ENCODE results near the gene SCYGR8.
"Not testable (repeated sequence)": the region's sequence is repeated elsewhere in the genome, so short reads cannot be mapped to it uniquely, and the experiment has no call there.

SCYGR8 gene

GRCh38 chr2:227745594-227745993 is at the start of gene SCYGR8:
Gene SCYGR8 (plus strand): TSS chr2:227745894. CDS start chr2:227745894, 0 bp downstream.
- DNase-seq (ENCODE audit: low spot score): no peak

DNA sequence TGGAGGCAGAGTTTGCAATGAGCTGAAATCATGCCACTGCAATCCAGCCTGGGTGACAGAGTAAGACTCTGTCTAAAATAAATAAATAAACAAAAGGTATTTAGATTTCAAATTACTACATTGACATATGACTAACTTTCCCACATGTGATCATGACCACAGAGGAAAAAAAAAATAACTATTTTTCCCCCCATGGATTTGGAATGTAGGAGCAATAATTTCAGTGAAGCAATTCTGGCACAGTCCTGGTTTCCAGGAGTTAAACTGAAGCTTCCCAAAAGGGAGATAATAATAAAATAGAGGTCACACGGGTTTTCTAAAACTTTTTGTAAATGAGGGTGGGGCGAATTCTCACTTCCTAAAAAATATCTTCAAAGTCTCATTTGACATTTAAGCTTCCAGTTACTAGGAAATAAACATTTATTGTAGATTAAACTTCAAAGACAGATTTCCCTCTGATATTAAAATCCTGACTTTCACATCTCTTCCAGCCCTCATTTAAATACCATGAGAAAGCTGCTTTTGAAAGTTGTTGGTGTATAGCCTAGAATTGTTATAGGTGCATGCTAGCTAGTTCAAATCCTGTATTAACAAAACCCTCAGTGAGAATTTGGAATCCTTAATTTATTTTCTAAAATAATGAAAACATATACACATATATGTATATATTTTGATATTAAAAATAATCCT is 48.6 kb upstream of the SCYGR8 start:
- DNase-seq (ENCODE audit: low spot score): no peak

DNA sequence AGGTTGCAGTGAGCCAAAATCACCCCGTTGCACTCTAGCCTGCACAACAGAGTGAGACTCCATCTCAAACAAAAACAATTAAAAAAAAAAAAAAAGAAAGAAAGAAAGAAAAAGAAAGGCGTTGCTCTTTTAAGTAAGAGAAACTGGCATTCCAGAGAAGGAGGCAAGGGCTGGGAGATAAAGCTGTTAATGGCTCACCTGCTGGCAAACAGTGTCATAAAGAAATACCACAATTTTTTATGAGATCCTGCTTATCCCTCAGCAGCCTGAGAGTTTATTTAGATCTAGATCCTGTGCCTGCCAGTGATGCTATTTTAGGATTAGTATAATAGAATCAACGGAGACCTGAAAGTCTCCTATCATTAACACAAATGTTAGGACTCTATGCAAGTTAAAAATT is 44.1 kb upstream of the SCYGR8 start:
- DNase-seq (ENCODE audit: low spot score): no peak

- DNase-seq (ENCODE audit: low spot score): no peak
Observed at GRCh38 chr2:227703280-227703732, 42.4 kb upstream of the SCYGR8 start.

- no peak for DNase-seq (ENCODE audit: low spot score)
Observed at GRCh38 chr2:227703961-227704360, 41.7 kb upstream of the SCYGR8 start.

DNA sequence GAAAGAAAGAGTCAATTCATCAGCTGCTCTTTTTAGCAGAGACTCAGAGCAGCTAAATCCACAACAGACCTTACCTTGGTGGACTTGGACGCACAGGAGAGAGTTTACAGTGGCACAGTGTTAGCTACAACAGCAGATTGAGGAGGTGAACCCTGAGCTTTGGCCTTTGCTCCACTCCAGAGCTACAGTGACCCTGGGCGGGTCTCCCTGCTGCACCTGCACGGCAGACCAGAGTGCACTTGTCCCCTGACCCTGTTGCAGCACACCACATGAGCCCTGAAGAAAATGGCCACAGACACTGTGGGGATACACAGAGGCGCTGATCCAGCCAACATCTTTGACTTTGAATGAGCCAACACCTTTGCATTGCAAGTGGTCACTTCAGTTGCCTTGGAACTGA is 38.8 kb upstream of the SCYGR8 start:
- no peak for DNase-seq (ENCODE audit: low spot score)

DNA sequence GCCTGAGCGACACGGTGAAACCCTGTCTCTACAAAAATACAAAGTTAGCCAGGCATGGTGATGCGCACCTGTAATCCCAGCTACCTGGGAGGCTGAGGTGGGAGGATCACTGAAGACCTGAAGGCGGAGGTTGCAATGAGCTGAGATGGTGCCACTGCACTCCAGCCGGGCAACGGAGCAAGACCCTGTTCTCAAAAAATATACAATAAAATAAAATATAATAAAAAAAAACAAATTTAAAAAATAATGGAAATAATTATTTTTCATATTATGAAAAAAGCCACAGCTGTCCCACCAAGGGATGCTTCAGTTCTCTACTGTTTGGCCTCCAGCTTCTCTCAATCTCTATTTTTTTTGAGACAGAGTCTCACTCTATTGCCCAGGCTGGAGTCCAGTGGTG is 38.3 kb upstream of the SCYGR8 start:
- DNase-seq (ENCODE audit: low spot score): no peak

- no peak for DNase-seq (ENCODE audit: low spot score)
Observed at GRCh38 chr2:227710986-227711385, 34.7 kb upstream of the SCYGR8 start.

GRCh38 chr2:227713291-227713690 is 32.4 kb upstream of the SCYGR8 start:
- DNase-seq (ENCODE audit: low spot score): no peak

DNA sequence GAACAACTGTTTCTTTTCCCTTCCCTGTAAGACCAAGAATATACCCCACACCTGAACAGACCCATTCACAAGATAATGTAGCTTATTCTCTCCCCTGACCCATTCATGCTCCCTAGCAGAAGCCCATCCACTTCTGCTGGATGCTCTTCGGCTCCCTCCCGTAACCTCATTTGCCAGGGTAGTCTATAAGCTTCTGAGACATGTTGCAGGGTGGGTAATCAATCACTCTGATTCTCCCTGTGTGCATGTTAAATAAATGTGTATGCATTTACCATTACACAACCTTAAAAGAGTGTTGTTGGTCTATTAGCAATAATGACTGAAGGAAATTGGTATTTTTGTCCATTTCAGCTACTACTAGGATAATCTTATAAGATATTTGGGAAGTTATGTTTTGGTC is 29.2 kb upstream of the SCYGR8 start:
- DNase-seq (ENCODE audit: low spot score): no peak

DNA sequence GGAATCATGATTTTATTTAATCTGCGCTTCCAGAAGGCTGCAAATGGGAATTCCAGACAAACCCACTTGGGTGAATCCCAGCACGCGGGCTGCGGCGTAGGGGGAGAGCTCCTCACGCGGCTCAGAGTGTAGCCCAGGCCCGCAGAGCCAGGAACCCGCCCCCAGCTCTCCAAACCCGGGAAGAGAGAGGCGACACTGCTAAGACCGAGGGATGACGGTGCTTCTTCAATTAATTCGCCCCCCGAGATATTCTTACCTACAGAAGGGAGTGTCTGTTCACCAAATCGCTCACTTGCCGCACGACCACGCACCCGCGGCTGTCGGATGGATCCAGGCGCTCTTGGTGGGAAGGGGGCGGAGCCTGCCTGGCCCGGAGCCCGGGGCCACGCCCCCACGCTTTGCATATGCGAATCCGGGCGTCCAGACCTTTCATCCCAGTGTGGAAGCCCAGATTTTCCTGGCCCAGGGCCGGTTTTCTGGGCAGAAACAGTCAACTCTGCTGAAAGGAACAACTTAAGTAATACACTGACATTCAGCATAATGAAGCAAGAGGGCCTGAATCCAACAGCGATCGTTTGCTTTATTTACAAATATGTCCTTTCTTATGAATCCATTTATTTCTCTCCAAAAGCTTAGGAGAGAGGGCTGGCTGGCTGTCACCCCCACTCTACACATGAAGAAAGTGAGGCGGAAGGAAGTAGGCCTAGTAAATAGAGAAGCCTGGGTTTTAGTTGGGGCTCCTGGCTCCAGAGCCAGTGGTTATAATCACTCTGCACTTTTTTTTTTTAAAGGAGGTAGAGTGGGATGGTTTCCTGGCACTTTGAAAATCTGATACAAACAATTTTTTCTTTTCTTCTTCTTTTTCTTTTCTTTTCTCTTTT is 27.8 kb upstream of the SCYGR8 start, which contains the start of gene SLC19A3:
SLC19A3 (minus strand) TSS at position 342 of the 881 bp plus-strand sequence. CDS start 15,710 bp downstream, outside the sequence.
- peak; percentile 78 for DNase-seq (ENCODE audit: low spot score)

GRCh38 chr2:227719641-227720040 is 26.1 kb upstream of the SCYGR8 start:
- DNase-seq (ENCODE audit: low spot score): no peak

DNA sequence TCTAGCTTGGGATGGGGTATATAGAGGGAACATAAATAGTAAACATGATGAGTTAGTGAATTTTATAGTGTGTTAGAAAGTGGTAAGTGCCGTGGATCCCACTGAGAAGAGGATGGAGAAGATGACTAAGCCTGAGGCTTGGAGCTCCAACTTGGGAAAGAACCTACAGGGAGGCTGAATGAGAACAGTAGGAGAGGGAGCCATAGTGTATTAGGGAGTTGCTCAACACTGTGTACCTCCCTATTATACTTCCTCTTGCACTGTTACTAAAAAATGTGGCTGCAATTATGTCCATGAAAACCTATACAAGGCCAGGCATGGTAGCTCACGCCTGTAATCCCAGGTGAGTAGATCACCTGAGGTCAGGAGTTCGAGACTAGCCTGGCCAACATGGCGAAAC is 25.0 kb upstream of the SCYGR8 start:
- no peak for DNase-seq (ENCODE audit: low spot score)

- DNase-seq (ENCODE audit: low spot score): not testable (repeated sequence)
Observed at GRCh38 chr2:227722821-227723220, 22.9 kb upstream of the SCYGR8 start.

- DNase-seq (ENCODE audit: low spot score): no peak
Observed at GRCh38 chr2:227724394-227725039, 21.2 kb upstream of the SCYGR8 start, which contains the start of gene SCYGR6. Gene SCYGR6 (minus strand): TSS chr2:227724757. CDS start chr2:227724757, 0 bp downstream.

DNA sequence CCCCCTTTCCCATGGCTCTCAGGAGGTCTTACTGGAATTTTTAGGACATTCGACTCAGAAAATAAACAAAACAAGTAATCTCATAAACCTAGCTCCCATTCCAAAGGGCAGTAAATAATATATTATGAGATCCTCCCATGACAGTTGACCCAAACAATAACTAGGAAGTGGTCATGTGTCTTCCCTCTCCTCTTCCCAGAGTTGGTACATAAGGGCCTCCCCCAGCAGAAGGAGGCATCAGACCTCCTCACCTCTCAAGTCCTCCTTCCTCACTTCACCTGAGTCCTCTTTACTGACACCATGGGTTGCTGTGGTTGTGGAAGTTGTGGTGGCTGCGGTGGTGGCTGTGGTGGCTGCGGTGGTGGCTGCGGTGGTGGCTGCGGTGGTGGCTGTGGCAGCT is 17.7 kb upstream of the SCYGR8 start, which contains the start of gene SCYGR7:
SCYGR7 (plus strand) TSS at position 301 of the 400 bp plus-strand sequence; CDS start at position 301, 0 bp downstream.
- DNase-seq (ENCODE audit: low spot score): no peak

- no peak for DNase-seq (ENCODE audit: low spot score)
Observed at GRCh38 chr2:227739351-227739750, 6.3 kb upstream of the SCYGR8 start.

- not testable (repeated sequence) for DNase-seq (ENCODE audit: low spot score)
Observed at GRCh38 chr2:227740705-227741104, 5.0 kb upstream of the SCYGR8 start.

DNA sequence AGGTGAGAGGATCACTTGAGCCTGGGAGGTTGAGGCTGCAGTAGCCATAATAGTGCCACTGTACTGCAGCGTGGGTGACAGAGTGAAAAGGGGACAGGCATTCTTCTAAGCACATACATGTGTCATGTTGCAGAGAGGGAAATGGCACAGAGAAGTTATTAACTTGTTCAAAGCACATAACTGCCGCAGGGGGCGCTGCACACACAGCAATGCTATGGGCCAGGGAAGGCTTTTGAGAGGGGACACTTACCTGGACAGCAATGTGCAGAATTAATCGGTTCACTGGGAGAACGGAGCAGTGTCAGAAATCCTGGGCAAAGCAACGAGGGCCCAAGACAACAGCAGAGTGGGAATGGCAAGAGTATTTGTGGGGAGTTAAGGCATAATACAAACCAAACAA is 2.4 kb downstream of the SCYGR8 start:
- DNase-seq (ENCODE audit: low spot score): no peak

- DNase-seq (ENCODE audit: low spot score): not testable (repeated sequence)
Observed at GRCh38 chr2:227756261-227756660, 10.6 kb downstream of the SCYGR8 start.

DNA sequence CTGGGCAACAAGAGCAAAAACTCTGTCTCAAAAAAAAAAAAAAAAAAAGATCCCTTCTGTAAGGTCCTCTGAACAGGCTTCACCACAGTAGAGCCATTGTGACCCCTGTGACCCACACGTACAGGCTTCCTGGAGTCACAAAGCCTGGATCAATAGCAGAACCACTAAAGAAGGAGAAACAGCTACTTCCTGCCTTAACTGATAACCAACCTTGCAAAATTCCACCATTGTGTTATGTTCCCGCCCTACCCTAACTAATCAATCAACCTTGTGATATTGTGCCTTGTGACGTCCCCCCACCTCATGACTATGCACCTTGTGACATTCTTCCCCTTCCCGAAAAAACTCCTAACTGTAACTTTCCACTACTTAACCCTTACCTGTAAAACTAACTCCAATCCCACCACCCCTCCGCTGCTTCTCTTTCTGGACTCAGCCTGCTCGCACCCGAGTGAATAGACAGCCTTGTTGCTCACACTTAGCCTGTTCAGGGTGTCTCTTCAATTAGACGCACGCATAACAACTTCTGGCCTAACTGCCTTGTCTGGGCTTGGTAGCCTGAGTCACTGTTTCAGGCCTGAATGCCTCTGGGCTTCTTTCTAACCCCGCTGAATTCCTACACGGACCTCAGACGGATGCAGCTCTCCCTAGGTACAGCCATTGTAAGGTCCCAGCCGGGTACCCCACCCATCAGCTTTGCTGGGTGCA is 13.9 kb downstream of the SCYGR8 start:
- DNase-seq (ENCODE audit: low spot score): no peak
